Kidney (tissue), 14 donors: ENCODE measurements around the gene INAFM2. TPM values are rescaled to one million over a fixed set of nuclear protein-coding genes. Genes with fewer than 3 reads are reported as not detected.

ENCODE experiments used
- DNase-seq, 5 donors: peaks; one replicate each; pipeline ENCODE4 v3.0.0-alpha.2; 2013 to 2020
- FAIRE-seq: peaks from 2 replicates; lab custom pipeline; 2012; peaks lifted over from hg19 to GRCh38; lab: Jason Lieb, UNC
- H3K27ac ChIP-seq, 2 donors: one replicate each; pipeline ENCODE4 v1.7.0; 2013; ENCODE audit warnings: low read depth in 2 of 2, low read length in 2 of 2, inconsistent platforms in 1 of 2
- H3K27me3 ChIP-seq: one replicate; pipeline ENCODE4 v1.7.1; 2013; ENCODE audit warnings: low read length, inconsistent platforms; ENCODE audit not compliant: control insufficient read depth, insufficient read depth
- H3K36me3 ChIP-seq, 3 donors: one replicate each; pipeline versions ENCODE4 v1.7.0 to v1.7.1; 2013; ENCODE audit warnings: low read length in 3 of 3, control low read depth in 1 of 3, inconsistent platforms in 1 of 3; ENCODE audit not compliant: insufficient read depth in 3 of 3, control insufficient read depth in 2 of 3
- H3K4me1 ChIP-seq, 3 donors: one replicate each; pipeline versions ENCODE4 v1.7.0 to v1.7.1; 2013; ENCODE audit warnings: low read length in 3 of 3, inconsistent platforms in 1 of 3, low read depth in 1 of 3; ENCODE audit not compliant: control insufficient read depth in 2 of 3, insufficient read depth in 2 of 3
- H3K4me3 ChIP-seq, 3 donors: one replicate each; pipeline versions ENCODE4 v1.7.0 to v1.8.1; 2013; ENCODE audit warnings: low read length in 3 of 3, control low read depth in 1 of 3, inconsistent platforms in 1 of 3
- H3K9ac ChIP-seq, 3 donors: one replicate each; pipeline versions ENCODE4 v1.7.0 to v1.7.1; 2013; ENCODE audit warnings: low read length in 3 of 3, control low read depth in 1 of 3, inconsistent platforms in 1 of 3
- H3K9me3 ChIP-seq, 3 donors: one replicate each; pipeline versions ENCODE4 v1.7.0 to v1.7.1; 2013; ENCODE audit warnings: low read length in 3 of 3, control low read depth in 1 of 3, inconsistent platforms in 1 of 3; ENCODE audit not compliant: control insufficient read depth in 2 of 3, insufficient read depth in 1 of 3
- intact Hi-C: fragments of 100-400 bp; cut with DNase I; formaldehyde crosslinking; loops from one replicate; pipeline ENCODE4 v1.11.1; 2022
- polyA plus RNA-seq: library from polyadenylated mRNA; stranded (reverse); fragments of 350-450 nt; fragmentation: Illumina TruSeq; extraction: RNeasy Lipid Tissue Mini Kit (QIAGEN cat#74804); gene quantifications from one replicate; pipeline ENCODE4 v1.2.3, GENCODE V29; 2014; ENCODE audit warnings: low read depth, low replicate concordance; ENCODE audit not compliant: insufficient read depth
- total RNA-seq: library from RNA; stranded (reverse); fragmentation: NEBNext Ultra II Directional; extraction: Animal tissue kit (Norgen Biotek cat#: 25700); gene quantifications from one replicate; pipeline ENCODE4 v1.2.1, GENCODE V29; 2021
- TF ChIP-seq, protein P1 (sequence below): IDR thresholded peaks from 3 replicates; pipeline ENCODE4 v1.5.1; 2012; ENCODE audit warnings: mild to moderate bottlenecking, moderate library complexity, borderline replicate concordance; ENCODE audit not compliant: insufficient read depth; ENCODE audit errors: extremely low read depth
- donor health status: control.
- donor health status: control.
- donor health status: control.
- donor health status: control.
- donor health status: control.
- donor health status: DM: yes; HTN: yes; CAD: no.
- donor health status: Normal renal cell carcinoma (clear cell type).

Gene INAFM2
- total and polyA plus RNA-seq, 2 donors from 2014 or later, result 14.7 to 21.6 TPM

DNA sequence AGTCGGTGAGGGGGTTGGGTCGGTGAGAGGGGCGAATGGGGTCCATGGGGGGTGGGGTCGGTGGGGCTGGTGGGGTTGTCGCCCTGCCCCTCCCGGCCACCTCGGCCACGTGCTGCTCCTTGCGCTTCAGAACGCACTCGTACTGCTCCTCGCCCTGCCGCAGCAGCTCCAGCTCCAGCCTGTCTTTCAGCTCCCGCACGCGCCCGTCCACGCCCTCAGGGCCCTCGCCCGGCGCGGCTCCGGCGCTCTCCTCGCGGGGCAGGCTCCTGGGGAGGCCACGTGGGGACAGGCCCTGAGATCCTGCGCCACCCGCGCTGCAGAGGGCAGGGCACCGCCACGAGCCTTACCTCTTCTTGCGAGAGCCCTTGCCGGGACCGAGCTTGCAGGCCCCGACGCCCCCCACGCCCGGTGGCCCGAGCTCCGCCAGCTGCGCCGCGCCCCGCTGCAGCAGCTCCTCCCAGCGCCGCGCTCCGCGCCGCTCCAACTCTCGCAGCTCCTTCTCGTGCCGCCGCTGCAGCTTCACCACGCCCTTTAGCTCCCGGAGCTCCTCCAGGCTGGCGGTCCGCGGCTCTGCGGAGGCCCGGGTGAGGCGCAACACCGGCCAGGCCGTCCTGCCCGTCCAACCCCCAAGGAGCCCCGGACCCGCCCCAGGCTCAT, 32.4 kb upstream of the INAFM2 start:
- intact Hi-C loops, result no loop called here
- Histone ChIP-seq H3K9ac (no peak overlapping the region), H3K4me3 (peak overlapping the region in 1 of 3 donors; percentile 13), H3K27me3 (no peaks in the 10 kb centered on the region), H3K9me3 (no peaks in the 10 kb centered on the region), H3K4me1 (peaks cover 0 to 10% (median 10%) of the 10 kb centered on the region in 3 donors), H3K27ac (no peak overlapping the region), H3K36me3 (no peaks in the 10 kb centered on the region)
- TF ChIP-seq, protein P1, sequence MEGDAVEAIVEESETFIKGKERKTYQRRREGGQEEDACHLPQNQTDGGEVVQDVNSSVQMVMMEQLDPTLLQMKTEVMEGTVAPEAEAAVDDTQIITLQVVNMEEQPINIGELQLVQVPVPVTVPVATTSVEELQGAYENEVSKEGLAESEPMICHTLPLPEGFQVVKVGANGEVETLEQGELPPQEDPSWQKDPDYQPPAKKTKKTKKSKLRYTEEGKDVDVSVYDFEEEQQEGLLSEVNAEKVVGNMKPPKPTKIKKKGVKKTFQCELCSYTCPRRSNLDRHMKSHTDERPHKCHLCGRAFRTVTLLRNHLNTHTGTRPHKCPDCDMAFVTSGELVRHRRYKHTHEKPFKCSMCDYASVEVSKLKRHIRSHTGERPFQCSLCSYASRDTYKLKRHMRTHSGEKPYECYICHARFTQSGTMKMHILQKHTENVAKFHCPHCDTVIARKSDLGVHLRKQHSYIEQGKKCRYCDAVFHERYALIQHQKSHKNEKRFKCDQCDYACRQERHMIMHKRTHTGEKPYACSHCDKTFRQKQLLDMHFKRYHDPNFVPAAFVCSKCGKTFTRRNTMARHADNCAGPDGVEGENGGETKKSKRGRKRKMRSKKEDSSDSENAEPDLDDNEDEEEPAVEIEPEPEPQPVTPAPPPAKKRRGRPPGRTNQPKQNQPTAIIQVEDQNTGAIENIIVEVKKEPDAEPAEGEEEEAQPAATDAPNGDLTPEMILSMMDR, result no peak
- FAIRE-seq (no peak), DNase-seq (peak in 4 of 5 donors; percentile 72 to 85 (median 82))

DNA sequence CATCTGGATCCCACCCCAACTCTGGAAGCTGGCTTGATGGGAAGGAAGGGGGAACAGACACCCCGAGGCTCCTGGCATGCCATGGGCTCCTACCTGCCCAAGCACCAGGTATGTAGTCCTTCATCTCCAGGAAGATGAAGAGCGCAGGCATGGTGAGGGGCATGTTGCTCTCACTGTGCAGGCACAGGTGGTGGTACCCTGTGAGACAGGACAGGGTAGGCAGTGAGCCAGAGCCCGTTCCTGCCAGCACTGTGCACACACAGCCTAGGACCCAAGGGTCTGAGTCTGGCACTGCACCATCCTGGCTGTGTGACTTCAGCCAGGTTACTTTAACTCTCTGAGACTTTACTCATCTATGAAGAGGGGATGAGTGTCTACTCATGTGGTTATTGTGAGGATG, 31.2 kb upstream of the INAFM2 start:
- Histone ChIP-seq H3K4me3 (no peak overlapping the region), H3K9me3 (no peaks in the 10 kb centered on the region), H3K27me3 (no peaks in the 10 kb centered on the region), H3K4me1 (peaks cover 0 to 10% (median 10%) of the 10 kb centered on the region in 3 donors), H3K27ac (no peak overlapping the region), H3K9ac (no peak overlapping the region), H3K36me3 (no peaks in the 10 kb centered on the region)
- intact Hi-C loops, result no loop called here
- TF ChIP-seq, protein P1, result no peak
- DNase-seq (no peak), FAIRE-seq (no peak)

DNA sequence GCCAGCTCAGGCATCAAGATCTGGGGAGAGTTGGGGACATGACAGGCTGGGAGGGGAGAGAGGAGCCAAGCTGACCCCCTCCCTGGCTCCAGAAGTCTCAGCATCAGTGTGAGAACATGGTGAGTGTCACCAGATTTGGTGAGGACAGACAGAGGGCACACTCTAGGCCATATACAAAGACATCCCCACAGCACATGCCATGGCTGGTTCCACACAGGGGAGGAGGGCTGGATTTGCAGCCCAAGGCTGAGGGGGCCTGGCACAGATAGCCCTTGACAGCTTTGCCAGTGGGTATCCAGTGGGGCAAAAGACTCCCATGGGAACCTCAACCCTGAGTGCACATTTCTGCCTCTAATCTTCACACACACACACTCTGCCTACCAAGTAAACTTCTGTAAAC, 30.5 kb upstream of the INAFM2 start:
- no peak overlapping the region for H3K9ac ChIP-seq
- TF ChIP-seq, protein P1, result no peak
- peaks cover 0 to 10% (median 10%) of the 10 kb centered on the region in 3 donors for H3K4me1 ChIP-seq
- DNase-seq, result peak in 1 of 5 donors; percentile 54
- no peak overlapping the region for H3K4me3 ChIP-seq
- intact Hi-C loops, result no loop called here
- H3K27me3 ChIP-seq, result no peaks in the 10 kb centered on the region
- H3K27ac ChIP-seq, result no peak overlapping the region
- no peaks in the 10 kb centered on the region for H3K36me3 ChIP-seq
- H3K9me3 ChIP-seq, result no peaks in the 10 kb centered on the region
- no peak for FAIRE-seq
